Bronchial epithelial cell (primary cell): Measurements from ENCODE around the gene CRMP1. TPM values are rescaled to one million over a fixed set of nuclear protein-coding genes. Genes with fewer than 3 reads are reported as not detected.

Source experiments
- DNase-seq: peaks from one replicate; pipeline ENCODE4 v3.0.0-alpha.2; 2010; ENCODE audit warnings: low read depth
- FAIRE-seq: peaks from 2 replicates; lab custom pipeline; 2011; peaks lifted over from hg19 to GRCh38; lab: Jason Lieb, UNC
- H3K27me3 ChIP-seq: 2 replicates; pipeline ENCODE4 v1.5.1; 2011; ENCODE audit warnings: low read length; ENCODE audit not compliant: control insufficient read depth, insufficient read depth
- H3K36me3 ChIP-seq: 2 replicates; pipeline ENCODE4 v1.5.1; 2011; ENCODE audit warnings: low read length; ENCODE audit not compliant: control insufficient read depth, insufficient read depth
- H3K4me3 ChIP-seq: 2 replicates; pipeline ENCODE4 v1.5.1; 2011; ENCODE audit warnings: mild to moderate bottlenecking, low read depth, low read length, control low read depth
- total RNA-seq: library from RNA; depleted of rRNA; stranded (reverse); fragments of >200 nt; gene quantifications from 2 replicates; pipeline ENCODE4 v1.2.1, GENCODE V29; 2014
- TF ChIP-seq, protein P1 (sequence below): IDR thresholded peaks from 2 replicates; pipeline ENCODE4 v1.5.1; 2011; ENCODE audit warnings: mild to moderate bottlenecking, moderate library complexity, low read length, control low read depth, inconsistent platforms; ENCODE audit not compliant: insufficient read depth, severe bottlenecking

CRMP1 gene
- total RNA-seq, 1 donor from 2014 or later: not detected

DNA sequence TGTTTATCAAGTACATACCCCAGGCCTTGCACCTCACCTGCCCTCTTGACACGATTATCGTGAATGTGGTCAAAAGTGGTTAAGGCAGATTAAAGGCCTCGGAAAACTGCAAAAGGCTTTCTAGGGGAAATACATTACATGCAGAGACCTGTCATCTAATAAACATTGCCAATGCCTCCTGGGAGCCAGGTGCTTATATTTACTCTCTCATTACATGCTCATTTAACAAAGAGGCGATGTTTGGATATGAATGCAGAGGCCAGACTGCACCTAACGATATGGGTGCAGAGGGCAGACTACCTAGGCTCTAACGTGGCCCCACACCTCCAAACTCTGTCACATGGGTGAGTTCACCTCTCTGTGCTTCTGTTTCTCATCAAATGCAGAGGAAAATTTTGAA is 14.5 kb downstream of the CRMP1 start:
- TF ChIP-seq, protein P1, sequence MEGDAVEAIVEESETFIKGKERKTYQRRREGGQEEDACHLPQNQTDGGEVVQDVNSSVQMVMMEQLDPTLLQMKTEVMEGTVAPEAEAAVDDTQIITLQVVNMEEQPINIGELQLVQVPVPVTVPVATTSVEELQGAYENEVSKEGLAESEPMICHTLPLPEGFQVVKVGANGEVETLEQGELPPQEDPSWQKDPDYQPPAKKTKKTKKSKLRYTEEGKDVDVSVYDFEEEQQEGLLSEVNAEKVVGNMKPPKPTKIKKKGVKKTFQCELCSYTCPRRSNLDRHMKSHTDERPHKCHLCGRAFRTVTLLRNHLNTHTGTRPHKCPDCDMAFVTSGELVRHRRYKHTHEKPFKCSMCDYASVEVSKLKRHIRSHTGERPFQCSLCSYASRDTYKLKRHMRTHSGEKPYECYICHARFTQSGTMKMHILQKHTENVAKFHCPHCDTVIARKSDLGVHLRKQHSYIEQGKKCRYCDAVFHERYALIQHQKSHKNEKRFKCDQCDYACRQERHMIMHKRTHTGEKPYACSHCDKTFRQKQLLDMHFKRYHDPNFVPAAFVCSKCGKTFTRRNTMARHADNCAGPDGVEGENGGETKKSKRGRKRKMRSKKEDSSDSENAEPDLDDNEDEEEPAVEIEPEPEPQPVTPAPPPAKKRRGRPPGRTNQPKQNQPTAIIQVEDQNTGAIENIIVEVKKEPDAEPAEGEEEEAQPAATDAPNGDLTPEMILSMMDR: no peak
- Histone ChIP-seq H3K27me3 (no peaks in the 10 kb centered on the region), H3K36me3 (no peaks in the 10 kb centered on the region), H3K4me3 (no peak overlapping the region)
- DNase-seq (no peak), FAIRE-seq (no peak)

DNA sequence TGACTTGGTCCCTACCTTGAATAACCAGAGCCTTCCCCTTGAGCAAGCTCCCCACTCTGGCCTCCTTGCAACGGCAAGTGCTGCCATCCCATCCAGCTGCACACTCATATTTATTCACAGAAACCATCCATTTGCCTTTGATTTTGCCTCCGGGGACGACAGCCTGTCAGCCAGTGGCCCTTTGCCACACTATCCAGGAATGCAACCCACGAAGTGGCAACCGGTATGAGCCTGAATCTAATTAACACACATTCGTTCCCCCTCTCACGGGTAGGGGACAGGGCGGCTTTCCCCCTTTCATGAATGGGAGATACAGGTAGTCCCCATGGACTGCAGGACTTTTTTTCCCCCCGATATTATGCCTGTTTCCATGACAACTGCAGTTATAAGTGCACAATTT is 15.5 kb downstream of the CRMP1 start:
- no peak for DNase-seq

DNA sequence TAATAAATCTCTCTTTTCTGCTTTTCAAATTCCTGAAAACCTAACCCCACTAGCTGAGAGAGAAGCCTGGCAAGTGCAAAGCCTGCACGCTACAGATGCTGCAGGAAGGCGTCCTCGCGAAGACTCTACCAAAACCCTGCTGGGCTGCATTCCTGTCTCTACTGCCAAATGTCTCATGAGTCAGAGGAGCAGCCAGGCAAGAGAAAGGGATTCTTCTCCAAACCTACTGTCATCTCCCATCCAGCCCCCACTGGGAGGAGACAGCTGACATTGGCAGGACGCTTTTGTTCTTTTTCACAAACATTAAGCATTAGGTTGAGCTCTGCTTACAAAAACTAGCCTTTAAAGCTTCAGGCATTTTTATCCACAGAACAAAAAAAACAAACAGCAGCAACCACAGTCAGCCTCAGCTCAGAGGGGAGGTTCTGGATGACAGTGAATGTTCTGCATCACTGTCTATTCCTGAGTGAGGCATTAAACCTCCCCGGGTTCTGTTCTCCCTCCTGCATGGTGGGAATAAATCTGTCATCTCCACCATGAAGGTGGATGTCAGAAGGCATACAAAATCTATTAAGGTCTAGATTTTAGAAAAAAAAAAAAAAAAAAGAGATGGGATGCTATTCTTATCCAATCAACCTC is 18.0 kb downstream of the CRMP1 start:
- H3K27me3 ChIP-seq: no peaks in the 10 kb centered on the region
- no peak overlapping the region for H3K4me3 ChIP-seq
- TF ChIP-seq, protein P1: no peak
- FAIRE-seq (no peak), DNase-seq (peak; percentile 7)
- H3K36me3 ChIP-seq: no peaks in the 10 kb centered on the region

More for the DNA sequence above, 15.5 kb downstream of the CRMP1 start:
- Histone ChIP-seq H3K36me3 (no peaks in the 10 kb centered on the region), H3K4me3 (no peak overlapping the region), H3K27me3 (no peaks in the 10 kb centered on the region)
- TF ChIP-seq, protein P1: no peak
- no peak for FAIRE-seq

DNA sequence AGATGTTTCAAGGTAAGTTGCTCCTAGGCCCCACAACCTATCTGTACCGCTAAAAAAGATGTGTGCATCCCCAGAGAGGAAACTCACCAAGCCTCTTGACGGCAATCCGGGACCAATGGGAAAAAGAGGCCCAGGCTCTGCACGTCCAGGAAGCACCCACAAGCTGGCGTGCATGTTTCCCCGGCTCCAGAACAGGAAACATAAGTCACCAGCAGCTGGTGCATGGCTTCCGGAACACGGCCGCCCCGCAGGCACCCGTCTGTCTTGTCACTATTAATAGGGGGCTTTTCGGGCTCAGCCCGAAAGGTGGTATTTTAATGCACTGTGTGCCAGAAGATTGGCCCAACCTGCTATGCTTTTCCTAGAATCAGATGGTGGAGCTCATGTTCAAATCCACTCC is 22.2 kb downstream of the CRMP1 start:
- H3K4me3 ChIP-seq: no peak overlapping the region
- H3K27me3 ChIP-seq: no peaks in the 10 kb centered on the region
- TF ChIP-seq, protein P1: no peak
- FAIRE-seq: no peak
- H3K36me3 ChIP-seq: no peaks in the 10 kb centered on the region
- no peak for DNase-seq

DNA sequence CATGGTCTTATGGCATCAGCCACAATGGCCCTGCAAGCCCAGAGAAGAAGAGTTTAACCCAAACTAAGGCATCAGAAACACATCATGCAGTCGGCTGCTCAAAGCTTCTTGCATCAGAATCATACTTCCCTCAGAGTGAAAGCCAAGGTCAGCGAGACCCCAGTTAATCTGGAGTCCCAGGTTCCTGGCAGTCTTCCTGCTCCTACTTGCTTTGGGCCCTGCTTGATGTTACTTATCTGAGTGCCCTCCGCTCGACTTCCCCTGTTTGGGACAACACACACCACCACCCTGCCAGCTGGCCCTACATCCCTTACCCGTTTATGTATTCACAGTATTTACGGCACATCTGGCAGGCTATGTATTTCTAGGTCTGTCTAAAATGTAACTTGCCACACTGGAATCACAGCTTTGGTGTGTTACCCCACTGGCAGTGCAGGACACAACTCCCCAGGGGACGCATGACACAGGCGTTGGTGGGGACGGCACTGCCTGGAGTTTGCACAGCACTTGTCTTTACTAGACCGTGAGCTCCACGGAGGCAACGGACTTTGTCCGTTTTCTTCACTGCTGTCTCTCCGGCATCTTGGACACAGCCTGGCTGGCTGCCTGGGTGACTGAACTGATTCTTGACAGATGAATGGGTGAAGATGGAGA is 22.8 kb downstream of the CRMP1 start:
- DNase-seq (no peak), FAIRE-seq (no peak)
- Histone ChIP-seq H3K36me3 (no peaks in the 10 kb centered on the region), H3K27me3 (no peaks in the 10 kb centered on the region), H3K4me3 (no peak overlapping the region)
- TF ChIP-seq, protein P1: no peak
